HepG2 (cell line): Measurements from ENCODE around the gene ABCC2. TPM values are rescaled to one million over a fixed set of nuclear protein-coding genes. Genes with fewer than 3 reads are reported as not detected.

ENCODE experiments used
- ETS1 ChIP-seq: sonication (generic); formaldehyde crosslinking; IDR thresholded peaks from 2 replicates; pipeline ENCODE4 v1.4.0; 2020; ENCODE audit warnings: missing genetic modification reagents
- KDM6A ChIP-seq: IDR thresholded peaks from 2 replicates; pipeline ENCODE4 v1.6.1; 2016; ENCODE audit warnings: low read depth
- NCOA5 ChIP-seq: sonication (generic); formaldehyde crosslinking; IDR thresholded peaks from 2 replicates; pipeline ENCODE4 v1.4.0; 2020; ENCODE audit warnings: missing genetic modification reagents
- NR2F6 ChIP-seq, 2 experiments: IDR thresholded peaks; 2 replicates each; pipeline ENCODE4 v1.6.1; 2016; ENCODE audit warnings: antibody characterized with exemption in 1 of 2, mild to moderate bottlenecking in 1 of 2
- PAX8 ChIP-seq: sonication (generic); formaldehyde crosslinking; IDR thresholded peaks from 2 replicates; pipeline ENCODE4 v1.8.0; 2022; ENCODE audit warnings: mild to moderate bottlenecking, missing genetic modification reagents, borderline replicate concordance
- PCBP2 ChIP-seq: fragments of 200-400 bp; formaldehyde crosslinking; optimal IDR thresholded peaks from 2 replicates; pipeline ENCODE3; 2018; ENCODE audit warnings: low read length, low read depth; ENCODE audit not compliant: poor library complexity, severe bottlenecking
- PREB ChIP-seq: sonication (generic); formaldehyde crosslinking; IDR thresholded peaks from 2 replicates; pipeline ENCODE4 v1.4.0; 2020; ENCODE audit warnings: missing genetic modification reagents
- SALL2 ChIP-seq: sonication (generic); formaldehyde crosslinking; IDR thresholded peaks from 2 replicates; pipeline ENCODE4 v1.8.1; 2023; ENCODE audit warnings: mild to moderate bottlenecking, missing genetic modification reagents, inconsistent platforms
- SOX5 ChIP-seq: IDR thresholded peaks from 2 replicates; pipeline ENCODE4 v1.6.1; 2016; ENCODE audit warnings: borderline replicate concordance
- SPEN ChIP-seq: sonication (generic); formaldehyde crosslinking; IDR thresholded peaks from 2 replicates; pipeline ENCODE4 v1.5.1; 2020; ENCODE audit warnings: low read depth, mild to moderate bottlenecking, missing genetic modification reagents
- ZHX1 ChIP-seq: sonication (generic); formaldehyde crosslinking; IDR thresholded peaks from 2 replicates; pipeline ENCODE4 v1.8.1; 2022; ENCODE audit warnings: low read depth, mild to moderate bottlenecking, missing genetic modification reagents
- ZNF329 ChIP-seq: sonication (generic); formaldehyde crosslinking; IDR thresholded peaks from 2 replicates; pipeline ENCODE4 v1.9.0; 2021; ENCODE audit warnings: low read depth, mild to moderate bottlenecking, missing genetic modification reagents
- ZNF574 ChIP-seq: sonication (generic); formaldehyde crosslinking; IDR thresholded peaks from 2 replicates; pipeline ENCODE4 v1.4.0; 2020; ENCODE audit warnings: missing genetic modification reagents
- ZNF598 ChIP-seq: sonication (generic); formaldehyde crosslinking; IDR thresholded peaks from 2 replicates; pipeline ENCODE4 v1.5.1; 2020; ENCODE audit warnings: mild to moderate bottlenecking, missing genetic modification reagents, borderline replicate concordance
- ZNF609 ChIP-seq: sonication (generic); formaldehyde crosslinking; IDR thresholded peaks from 2 replicates; pipeline ENCODE4 v1.4.0; 2020; ENCODE audit warnings: mild to moderate bottlenecking, missing genetic modification reagents, borderline replicate concordance
- ZNF724P ChIP-seq: sonication (generic); formaldehyde crosslinking; IDR thresholded peaks from 2 replicates; pipeline ENCODE4 v1.8.0; 2022; ENCODE audit warnings: missing genetic modification reagents, borderline replicate concordance
- polyA plus RNA-seq, 8 experiments: library from polyadenylated mRNA; depleted of rRNA in 3 of 8; stranded (reverse) in 7 of 8; unstranded in 1 of 8; fragments of >200 nt; fragmentation: Illumina TruSeq in 4 of 8; extraction: Trizol in 4 of 8; gene quantifications; 2 replicates each; pipeline versions ENCODE4 v1.2.1 to v1.2.3, GENCODE V29; 2011 to 2016; ENCODE audit warnings: low read depth in 4 of 8, missing spikeins in 1 of 8, mixed read lengths in 1 of 8; ENCODE audit not compliant: insufficient read depth in 1 of 8
- total RNA-seq, 5 experiments: library from RNA; depleted of rRNA; stranded (reverse); fragments of >200 nt; fragmentation: Illumina TruSeq; extraction: Trizol; gene quantifications; 2 replicates each; pipeline ENCODE4 v1.2.3, GENCODE V29; 2016; ENCODE audit warnings: low read depth in 1 of 5

ABCC2 gene
- total and polyA plus RNA-seq, 2 of the 13 experiments (the other 11 are each of a cell fraction or from before 2014, with no cell fraction given): 181 to 497 TPM

- TF ChIP-seq ZHX1 (CRISPR knock-in tag): no peak
- TF ChIP-seq ZNF598 (CRISPR knock-in tag): no peak
- no peak for TF ChIP-seq SALL2
- no peak for TF ChIP-seq PAX8 (CRISPR knock-in tag)
- no peak for TF ChIP-seq ZNF724P
- TF ChIP-seq PCBP2: no peak
- no peak for TF ChIP-seq PREB (CRISPR knock-in tag)
- peak; percentile 71 for TF ChIP-seq KDM6A (CRISPR knock-in tag)
- no peak for TF ChIP-seq ZNF574 (CRISPR knock-in tag)
- TF ChIP-seq NCOA5 (CRISPR knock-in tag): no peak
- TF ChIP-seq ETS1 (CRISPR knock-in tag): no peak
- peak; percentile 47; the same call in 1 of the 2 replicates for TF ChIP-seq ZNF609 (CRISPR knock-in tag)
- TF ChIP-seq SPEN: no peak
- TF ChIP-seq NR2F6 (IDR thresholded peaks at IDR 0.05): no peak; the same call in none of the 2 replicates
- TF ChIP-seq NR2F6 (CRISPR knock-in tag; IDR thresholded peaks at IDR 0.05): peak; percentile 29; the same call in 1 of the 2 replicates
- peak; percentile 72; the same call in 1 of the 2 replicates for TF ChIP-seq SOX5 (CRISPR knock-in tag)
- TF ChIP-seq ZNF329 (CRISPR knock-in tag): no peak
Measured at GRCh38 chr10:99770408-99771045, 11.9 kb upstream of the ABCC2 start (continued).
